Right lobe of liver (tissue), 6 donors: ENCODE measurements around the gene PRKAG2. TPM values are rescaled to one million over a fixed set of nuclear protein-coding genes. Genes with fewer than 3 reads are reported as not detected.

Source experiments
- ATAC-seq, 4 donors: fragments of 200-7000 bp; cut with Tn5 transposase; one replicate each; pipeline ENCODE4 v1.9.1; 2020; ENCODE audit warnings: mild to moderate bottlenecking in 4 of 4, moderate library complexity in 4 of 4
- DNase-seq, 3 donors: peaks; one replicate each; pipeline ENCODE4 v3.0.0-alpha.2; 2020
- H3K27ac ChIP-seq, 3 donors: fragments of 200-600 bp; one replicate each; pipeline ENCODE4 v1.8.0; 2022
- H3K27me3 ChIP-seq, 2 donors: fragments of 200-600 bp; one replicate each; pipeline ENCODE4 v1.8.0; 2022
- H3K36me3 ChIP-seq, 4 donors: fragments of 200-600 bp; sonication (generic) in 1 of 4; one replicate each; pipeline versions ENCODE4 v1.5.1 to v1.8.0; 2017 to 2022; ENCODE audit warnings: control low read depth in 1 of 4
- H3K4me1 ChIP-seq, 4 donors: fragments of 200-600 bp; sonication (generic) in 1 of 4; one replicate each; pipeline versions ENCODE4 v1.5.1 to v1.8.0; 2017 to 2022; ENCODE audit warnings: control low read depth in 1 of 4
- H3K4me3 ChIP-seq, 3 donors: fragments of 200-600 bp; one replicate each; pipeline ENCODE4 v1.8.0; 2022
- H3K9me3 ChIP-seq, 4 donors: fragments of 200-600 bp; sonication (generic) in 1 of 4; one replicate each; pipeline versions ENCODE4 v1.5.1 to v1.8.0; 2017 to 2022; ENCODE audit warnings: control low read depth in 1 of 4
- CTCF ChIP-seq, 4 donors: fragments of 200-600 bp in 3 of 4; fragments of 450-650 bp in 1 of 4; IDR thresholded peaks; one replicate each; pipeline versions ENCODE4 v1.5.1 to v1.8.0; 2016 to 2022; ENCODE audit warnings: antibody characterized with exemption in 4 of 4, mild to moderate bottlenecking in 2 of 4
- POLR2A ChIP-seq: fragments of 450-650 bp; IDR thresholded peaks from one replicate; pipeline ENCODE4 v1.6.1; 2017; ENCODE audit warnings: antibody characterized with exemption, mild to moderate bottlenecking
- WGBS: methylation state at CpG from one replicate; pipeline ENCODE4 v1.1.6; 2018; ENCODE audit warnings: low coverage, low lambda C conversion rate; ENCODE audit not compliant: insufficient coverage; ENCODE audit errors: missing lambda C conversion rate; 5-methylcytosine and 5-hydroxymethylcytosine counted together
- intact Hi-C, 2 donors: fragments of 100-400 bp; cut with DNase I; formaldehyde crosslinking; loops; one replicate each; pipeline versions ENCODE4 v1.11.2 to v1.14.1; 2022
- total RNA-seq, 6 experiments: library from RNA; depleted of rRNA in 2 of 6; stranded (reverse); fragments of >200 nt in 2 of 6; fragmentation: NEBNext Ultra II Directional in 3 of 6; extraction: Animal tissue kit (Norgen Biotek cat#: 25700) in 3 of 6; gene quantifications; one replicate each; pipeline versions ENCODE4 v1.1.0 to v1.2.4, GENCODE V29; 2016 to 2023
- donor health status: DM: no; HTN: yes; CAD: no.
- donor health status: DM: no; HTN: no; CAD: no.
- donor health status: DM: no; HTN: no; CAD: no.
- donor health status: DM: no; HTN: yes; CAD: no.
- donor health status: DM: no; HTN: yes; CAD: no.

PRKAG2 gene
- total RNA-seq, 6 experiments from 2014 or later = 20.6 to 63.6 (median 29.5) TPM

GRCh38 chr7:151694441-151694827 lies 182.5 kb downstream of the PRKAG2 start:
- no peak for TF ChIP-seq CTCF (IDR thresholded peaks at IDR 0.05)
- TF ChIP-seq POLR2A = no peak
- H3K9me3 ChIP-seq = no peaks in the 10 kb centered on the region
- H3K4me1 ChIP-seq = peaks cover 0 to 24% (median 13%) of the 10 kb centered on the region in 4 donors
- ATAC-seq = no peak
- intact Hi-C loops = no loop called here
- H3K36me3 ChIP-seq = peaks cover 0 to 2% (median 0%) of the 10 kb centered on the region in 4 donors
- H3K4me3 ChIP-seq = no peak overlapping the region
- H3K27me3 ChIP-seq = no peaks in the 10 kb centered on the region
- no peak for DNase-seq
- WGBS = 90% methylated on average over 5 of the region's 5 CpGs
- peak overlapping the region in 2 of 3 donors; percentile 70 to 94 for H3K27ac ChIP-seq

GRCh38 chr7:151693140-151693539 lies 183.8 kb downstream of the PRKAG2 start:
- DNase-seq = no peak
- no peak overlapping the region for H3K27ac ChIP-seq

GRCh38 chr7:151692721-151693120 lies 184.2 kb downstream of the PRKAG2 start:
- no peak for TF ChIP-seq POLR2A
- TF ChIP-seq CTCF (IDR thresholded peaks at IDR 0.05) = no peak
- no peak overlapping the region for H3K4me3 ChIP-seq
- H3K27me3 ChIP-seq = no peaks in the 10 kb centered on the region
- no peak for ATAC-seq
- peaks cover 0 to 5% (median 0%) of the 10 kb centered on the region in 4 donors for H3K36me3 ChIP-seq
- DNase-seq = no peak
- no peaks in the 10 kb centered on the region for H3K9me3 ChIP-seq
- intact Hi-C loops = no loop called here
- WGBS = 93% methylated on average over 3 of the region's 9 CpGs
- no peak overlapping the region for H3K27ac ChIP-seq
- peaks cover 0 to 24% (median 13%) of the 10 kb centered on the region in 4 donors for H3K4me1 ChIP-seq

More at GRCh38 chr7:151693140-151693539, 183.8 kb downstream of the PRKAG2 start:
- H3K9me3 ChIP-seq = no peaks in the 10 kb centered on the region
- peaks cover 0 to 5% (median 0%) of the 10 kb centered on the region in 4 donors for H3K36me3 ChIP-seq
- 95% methylated on average over 8 of the region's 11 CpGs for WGBS
- TF ChIP-seq POLR2A = no peak
- no peak for TF ChIP-seq CTCF (IDR thresholded peaks at IDR 0.05)
- H3K27me3 ChIP-seq = no peaks in the 10 kb centered on the region
- H3K4me3 ChIP-seq = no peak overlapping the region
- intact Hi-C loops = no loop called here
- no peak for ATAC-seq
- peaks cover 0 to 24% (median 13%) of the 10 kb centered on the region in 4 donors for H3K4me1 ChIP-seq

GRCh38 chr7:151691449-151691848 lies 185.5 kb downstream of the PRKAG2 start:
- peaks cover 0 to 20% (median 8%) of the 10 kb centered on the region in 4 donors for H3K4me1 ChIP-seq
- WGBS = 88% methylated on average over 2 of the region's 2 CpGs
- DNase-seq = no peak

More at GRCh38 chr7:151691449-151691848, 185.5 kb downstream of the PRKAG2 start:
- Histone ChIP-seq H3K9me3 (no peaks in the 10 kb centered on the region), H3K36me3 (peaks cover 0 to 5% (median 0%) of the 10 kb centered on the region in 4 donors), H3K27me3 (no peaks in the 10 kb centered on the region), H3K4me3 (no peak overlapping the region), H3K27ac (no peak overlapping the region)
- no peak for ATAC-seq
- TF ChIP-seq CTCF (IDR thresholded peaks at IDR 0.05) (no peak), POLR2A (no peak)
- intact Hi-C loops = no loop called here
